Suprapubic skin (tissue), 4 donors: ENCODE results near the gene ITPRIPL1. TPM values are rescaled to one million over a fixed set of nuclear protein-coding genes. Genes with fewer than 3 reads are reported as not detected.

Experiments used
- DNase-seq, 2 donors: peaks; one replicate each; pipeline ENCODE4 v3.0.0-alpha.2; 2019; ENCODE audit warnings: low spot score in 2 of 2
- H3K27ac ChIP-seq: fragments of 200-600 bp; sonication (generic); one replicate; pipeline ENCODE4 v1.5.1; 2019
- H3K27me3 ChIP-seq: fragments of 200-600 bp; sonication (generic); one replicate; pipeline ENCODE4 v1.5.1; 2019
- H3K36me3 ChIP-seq: fragments of 200-600 bp; sonication (generic); one replicate; pipeline ENCODE4 v1.5.1; 2019
- H3K4me1 ChIP-seq: fragments of 200-600 bp; sonication (generic); one replicate; pipeline ENCODE4 v1.5.1; 2019
- H3K4me3 ChIP-seq: fragments of 200-600 bp; sonication (generic); one replicate; pipeline ENCODE4 v1.5.1; 2019; ENCODE audit warnings: mild to moderate bottlenecking
- H3K9me3 ChIP-seq: fragments of 200-600 bp; sonication (generic); one replicate; pipeline ENCODE4 v1.5.1; 2019
- CTCF ChIP-seq, 2 donors: fragments of 200-600 bp in 1 of 2; fragments of 450-650 bp in 1 of 2; sonication (generic) in 1 of 2; IDR thresholded peaks; one replicate each; pipeline ENCODE4 v1.5.1; 2016 to 2019; ENCODE audit warnings: antibody characterized with exemption in 2 of 2, mild to moderate bottlenecking in 1 of 2, moderate library complexity in 1 of 2
- EP300 ChIP-seq: sonication (generic); formaldehyde crosslinking; IDR thresholded peaks from one replicate; pipeline ENCODE4 v1.6.1; 2017; ENCODE audit warnings: antibody characterized with exemption
- POLR2A ChIP-seq, 2 donors: fragments of 450-650 bp; IDR thresholded peaks; one replicate each; pipeline ENCODE4 v1.6.1; 2017; ENCODE audit warnings: antibody characterized with exemption in 2 of 2, mild to moderate bottlenecking in 2 of 2, moderate library complexity in 2 of 2
- POLR2AphosphoS5 ChIP-seq, 3 donors: sonication (generic); formaldehyde crosslinking; IDR thresholded peaks; one replicate each; pipeline ENCODE4 v1.6.1; 2017; ENCODE audit warnings: antibody characterized with exemption in 3 of 3
- WGBS: methylation state at CpG from one replicate; pipeline ENCODE4 v1.1.5; 2018; 5-methylcytosine and 5-hydroxymethylcytosine counted together
- total RNA-seq, 4 donors: library from RNA; depleted of rRNA; stranded (reverse); fragments of >200 nt; gene quantifications; one replicate each; pipeline ENCODE4 v1.1.0, GENCODE V29; 2016

The ITPRIPL1 gene
- total RNA-seq, 4 donors from 2014 or later: 0.86 to 2.6 (median 2.2) TPM

GRCh38 chr2:96326990-96327820, 2.1 kb downstream of the ITPRIPL1 start:
- TF ChIP-seq EP300 (no peak), POLR2A (IDR thresholded peaks at IDR 0.05) (no peak), CTCF (IDR thresholded peaks at IDR 0.05) (no peak), POLR2AphosphoS5 (IDR thresholded peaks at IDR 0.05) (no peak)
- H3K4me1 ChIP-seq: peaks cover 28% of the 10 kb centered on the region
- peak in 1 of 2 donors; percentile 58 for DNase-seq
- peaks cover 16% of the 10 kb centered on the region for H3K27me3 ChIP-seq
- 92% methylated on average over 20 of the region's 21 CpGs for WGBS
- H3K9me3 ChIP-seq: no peaks in the 10 kb centered on the region
- H3K27ac ChIP-seq: no peak overlapping the region
- H3K4me3 ChIP-seq: no peak overlapping the region
- H3K36me3 ChIP-seq: no peaks in the 10 kb centered on the region

DNA sequence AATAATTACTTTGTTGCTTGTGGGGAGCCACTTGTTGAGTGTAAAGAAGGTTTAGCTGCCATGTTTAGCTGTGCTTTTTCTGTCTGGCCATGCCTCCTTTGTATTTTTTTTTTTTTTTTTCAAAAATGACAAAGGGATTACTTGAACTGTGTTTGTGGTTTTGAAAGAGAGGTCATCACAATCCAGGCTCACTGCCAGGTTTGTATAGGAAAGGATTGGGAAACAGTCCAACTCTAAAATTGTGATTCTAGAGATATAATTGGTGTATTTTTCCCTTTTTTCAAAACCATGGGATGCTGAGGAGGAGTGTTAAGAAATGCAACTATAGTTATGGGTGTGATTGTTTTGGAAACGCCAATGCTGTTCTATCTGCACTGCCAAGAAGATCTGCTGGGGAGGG, 4.3 kb downstream of the ITPRIPL1 start:
- H3K27ac ChIP-seq: no peak overlapping the region
- no peak for TF ChIP-seq EP300
- no peak for TF ChIP-seq CTCF (IDR thresholded peaks at IDR 0.05)
- TF ChIP-seq POLR2AphosphoS5 (IDR thresholded peaks at IDR 0.05): no peak
- TF ChIP-seq POLR2A (IDR thresholded peaks at IDR 0.05): no peak
- no peaks in the 10 kb centered on the region for H3K9me3 ChIP-seq
- WGBS: 47% methylated on average over 1 of the region's 1 CpG
- no peaks in the 10 kb centered on the region for H3K36me3 ChIP-seq
- no peak for DNase-seq
- H3K4me3 ChIP-seq: no peak overlapping the region
- peaks cover 10% of the 10 kb centered on the region for H3K27me3 ChIP-seq
- peaks cover 26% of the 10 kb centered on the region for H3K4me1 ChIP-seq

- H3K4me1 ChIP-seq: peaks cover 28% of the 10 kb centered on the region
- peaks cover 8% of the 10 kb centered on the region for H3K27me3 ChIP-seq
- no peak overlapping the region for H3K4me3 ChIP-seq
- 89% methylated on average over 6 of the region's 6 CpGs for WGBS
- DNase-seq: no peak
- no peaks in the 10 kb centered on the region for H3K36me3 ChIP-seq
- TF ChIP-seq EP300 (no peak), POLR2AphosphoS5 (IDR thresholded peaks at IDR 0.05) (no peak), CTCF (IDR thresholded peaks at IDR 0.05) (no peak), POLR2A (IDR thresholded peaks at IDR 0.05) (no peak)
- no peak overlapping the region for H3K27ac ChIP-seq
- H3K9me3 ChIP-seq: no peaks in the 10 kb centered on the region
Measured at GRCh38 chr2:96329874-96330273, 4.8 kb downstream of the ITPRIPL1 start.

DNA sequence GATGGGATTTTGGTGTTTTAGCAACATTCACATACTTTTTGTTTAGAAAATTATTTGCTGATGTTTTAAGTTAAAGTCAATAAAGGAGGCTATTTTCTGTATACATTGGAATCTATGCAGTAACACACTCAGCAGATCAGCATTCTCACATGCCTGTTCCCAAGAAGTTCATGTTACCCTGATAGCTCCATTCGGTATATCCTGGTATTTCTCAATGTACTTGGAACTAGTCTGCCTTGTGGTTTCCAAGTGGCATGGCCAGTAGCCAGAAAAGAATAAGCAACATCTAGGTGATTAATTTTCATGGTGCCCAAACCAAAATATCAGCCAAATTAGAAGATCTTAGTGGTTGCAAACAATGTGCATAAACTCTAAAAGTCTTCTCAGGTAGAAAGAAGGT, 5.3 kb downstream of the ITPRIPL1 start:
- Histone ChIP-seq H3K27me3 (peaks cover 3% of the 10 kb centered on the region), H3K36me3 (no peaks in the 10 kb centered on the region), H3K4me1 (peaks cover 26% of the 10 kb centered on the region), H3K27ac (no peak overlapping the region), H3K9me3 (no peaks in the 10 kb centered on the region), H3K4me3 (no peak overlapping the region)
- WGBS: 29% methylated on average over 1 of the region's 1 CpG
- DNase-seq: no peak
- TF ChIP-seq CTCF (IDR thresholded peaks at IDR 0.05): no peak
- no peak for TF ChIP-seq EP300
- TF ChIP-seq POLR2A (IDR thresholded peaks at IDR 0.05): no peak
- TF ChIP-seq POLR2AphosphoS5 (IDR thresholded peaks at IDR 0.05): no peak

- TF ChIP-seq CTCF (IDR thresholded peaks at IDR 0.05): no peak
- TF ChIP-seq POLR2AphosphoS5 (IDR thresholded peaks at IDR 0.05): no peak
- TF ChIP-seq EP300: no peak
- no peak for TF ChIP-seq POLR2A (IDR thresholded peaks at IDR 0.05)
- no peak overlapping the region for H3K4me3 ChIP-seq
- DNase-seq: no peak
- H3K36me3 ChIP-seq: no peaks in the 10 kb centered on the region
- no peaks in the 10 kb centered on the region for H3K9me3 ChIP-seq
- WGBS: 85% methylated on average over 3 of the region's 3 CpGs
- no peak overlapping the region for H3K27ac ChIP-seq
- peaks cover 23% of the 10 kb centered on the region for H3K4me1 ChIP-seq
- no peaks in the 10 kb centered on the region for H3K27me3 ChIP-seq
Measured at GRCh38 chr2:96333708-96334107, 8.6 kb downstream of the ITPRIPL1 start.
